Mesothelial cell of epicardium (in vitro differentiated cells): ENCODE measurements around the gene ITGA2B. TPM values are rescaled to one million over a fixed set of nuclear protein-coding genes. Genes with fewer than 3 reads are reported as not detected.

Experiments used
- DNase-seq, 2 experiments: peaks; one replicate each; pipeline ENCODE4 v3.0.0; 2021; ENCODE audit warnings: low spot score in 2 of 2; ENCODE audit not compliant: unreplicated experiment in 2 of 2
- H3K27ac Mint-ChIP-seq: 2 replicates; pipeline ENCODE4 v1.8.0; 2021; ENCODE audit warnings: mixed read lengths
- H3K27me3 Mint-ChIP-seq: 2 replicates; pipeline ENCODE4 v1.8.0; 2021; ENCODE audit warnings: low read depth, mixed read lengths
- H3K36me3 Mint-ChIP-seq: 2 replicates; pipeline ENCODE4 v1.8.0; 2021; ENCODE audit warnings: mixed read lengths
- H3K4me1 Mint-ChIP-seq: 2 replicates; pipeline ENCODE4 v1.8.0; 2021; ENCODE audit warnings: mixed read lengths
- H3K4me3 Mint-ChIP-seq: 2 replicates; pipeline ENCODE4 v1.8.0; 2021; ENCODE audit warnings: mild to moderate bottlenecking, moderate library complexity, mixed read lengths
- H3K9me3 Mint-ChIP-seq: 2 replicates; pipeline ENCODE4 v1.8.0; 2021; ENCODE audit warnings: mixed read lengths
- total RNA-seq: library from RNA; stranded (reverse); gene quantifications from 3 replicates; pipeline ENCODE4 v1.2.1, GENCODE V29; 2021
- TF ChIP-seq, protein P1 (sequence below): fragments of 200-600 bp; sonication (generic); IDR thresholded peaks from one replicate; pipeline ENCODE4 v1.5.0; 2021; ENCODE audit warnings: antibody characterized with exemption; ENCODE audit not compliant: unreplicated experiment

Gene ITGA2B
- total RNA-seq, 1 donor from 2014 or later: 15.9 TPM

DNA sequence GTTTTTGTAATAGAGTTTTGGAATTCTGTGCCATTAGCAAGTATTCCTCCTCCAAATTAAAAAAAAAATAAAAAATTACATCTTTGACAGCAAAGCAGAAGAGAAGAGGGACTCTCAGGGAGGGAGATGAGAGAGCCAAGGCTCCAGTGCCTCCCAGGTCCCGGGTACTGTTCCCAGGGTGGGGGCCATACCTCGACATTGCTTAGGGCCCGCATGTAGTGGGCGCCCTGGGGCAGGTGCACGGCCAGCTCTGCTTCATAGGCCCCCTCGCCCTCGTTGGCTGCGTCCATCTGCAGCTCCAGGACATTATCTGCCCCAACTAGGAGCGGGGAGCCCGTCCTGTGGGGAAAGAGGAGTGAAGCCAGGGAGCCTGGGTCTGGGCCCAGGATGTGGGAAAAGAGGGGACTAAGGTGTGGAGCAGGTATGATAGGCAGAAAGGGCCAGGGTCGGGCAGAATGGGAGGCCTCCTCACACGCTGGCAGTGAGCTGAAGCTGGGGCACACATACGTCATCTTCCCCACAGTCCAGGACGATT lies 11.2 kb downstream of the ITGA2B start:
- H3K4me1 Mint-ChIP-seq: peaks cover 3% of the 10 kb centered on the region
- no peak overlapping the region for H3K27ac Mint-ChIP-seq
- no peaks in the 10 kb centered on the region for H3K9me3 Mint-ChIP-seq
- TF ChIP-seq, protein P1, sequence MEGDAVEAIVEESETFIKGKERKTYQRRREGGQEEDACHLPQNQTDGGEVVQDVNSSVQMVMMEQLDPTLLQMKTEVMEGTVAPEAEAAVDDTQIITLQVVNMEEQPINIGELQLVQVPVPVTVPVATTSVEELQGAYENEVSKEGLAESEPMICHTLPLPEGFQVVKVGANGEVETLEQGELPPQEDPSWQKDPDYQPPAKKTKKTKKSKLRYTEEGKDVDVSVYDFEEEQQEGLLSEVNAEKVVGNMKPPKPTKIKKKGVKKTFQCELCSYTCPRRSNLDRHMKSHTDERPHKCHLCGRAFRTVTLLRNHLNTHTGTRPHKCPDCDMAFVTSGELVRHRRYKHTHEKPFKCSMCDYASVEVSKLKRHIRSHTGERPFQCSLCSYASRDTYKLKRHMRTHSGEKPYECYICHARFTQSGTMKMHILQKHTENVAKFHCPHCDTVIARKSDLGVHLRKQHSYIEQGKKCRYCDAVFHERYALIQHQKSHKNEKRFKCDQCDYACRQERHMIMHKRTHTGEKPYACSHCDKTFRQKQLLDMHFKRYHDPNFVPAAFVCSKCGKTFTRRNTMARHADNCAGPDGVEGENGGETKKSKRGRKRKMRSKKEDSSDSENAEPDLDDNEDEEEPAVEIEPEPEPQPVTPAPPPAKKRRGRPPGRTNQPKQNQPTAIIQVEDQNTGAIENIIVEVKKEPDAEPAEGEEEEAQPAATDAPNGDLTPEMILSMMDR: no peak
- H3K27me3 Mint-ChIP-seq: peaks cover 10% of the 10 kb centered on the region
- DNase-seq: no peak
- no peaks in the 10 kb centered on the region for H3K36me3 Mint-ChIP-seq
- H3K4me3 Mint-ChIP-seq: no peak overlapping the region

DNA sequence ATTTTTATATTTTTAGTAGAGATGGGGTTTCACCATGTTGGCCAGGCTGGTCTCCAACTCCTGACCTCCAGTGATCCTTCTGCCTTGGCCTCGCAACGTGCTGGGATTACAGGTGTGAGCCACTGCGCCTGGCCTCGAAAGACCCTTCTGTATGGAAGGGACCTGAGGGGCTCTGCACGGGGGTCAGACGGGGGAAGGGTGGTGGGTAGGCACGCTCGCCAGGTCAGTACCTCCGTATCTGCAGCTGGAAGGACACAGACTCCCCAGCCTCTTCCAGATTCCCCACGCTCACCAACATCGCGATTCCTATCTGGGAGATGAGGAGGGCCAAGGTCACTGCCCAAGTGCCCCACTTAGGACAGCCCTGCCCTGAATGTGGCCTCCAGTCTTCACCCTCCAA lies 12.7 kb downstream of the ITGA2B start:
- no peaks in the 10 kb centered on the region for H3K36me3 Mint-ChIP-seq
- H3K9me3 Mint-ChIP-seq: no peaks in the 10 kb centered on the region
- H3K4me1 Mint-ChIP-seq: peaks cover 3% of the 10 kb centered on the region
- H3K4me3 Mint-ChIP-seq: no peak overlapping the region
- TF ChIP-seq, protein P1: no peak
- no peak for DNase-seq
- H3K27me3 Mint-ChIP-seq: peaks cover 6% of the 10 kb centered on the region
- no peak overlapping the region for H3K27ac Mint-ChIP-seq

DNA sequence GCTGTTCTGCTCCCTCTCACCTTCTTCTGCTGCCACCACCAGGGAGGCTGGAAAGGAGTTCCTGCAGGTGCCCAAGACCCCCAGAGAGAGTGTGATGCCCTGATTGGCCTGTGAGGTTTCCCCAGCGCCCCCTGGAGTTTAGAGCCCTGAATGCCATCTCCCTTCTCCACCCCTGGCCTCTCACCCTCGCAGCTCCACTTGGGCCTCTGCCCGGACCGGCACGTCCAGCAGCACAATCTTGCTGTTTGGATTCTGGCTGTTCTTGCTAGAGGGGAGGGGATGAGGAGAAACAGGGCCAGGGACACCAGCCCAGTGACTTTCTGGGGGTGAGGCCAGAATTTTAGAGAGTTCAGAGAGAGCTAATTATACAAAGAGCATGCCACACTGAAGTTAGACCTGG lies 13.3 kb downstream of the ITGA2B start:
- DNase-seq: no peak
- no peaks in the 10 kb centered on the region for H3K9me3 Mint-ChIP-seq
- peaks cover 6% of the 10 kb centered on the region for H3K27me3 Mint-ChIP-seq
- TF ChIP-seq, protein P1: peak; percentile 19
- H3K4me3 Mint-ChIP-seq: no peak overlapping the region
- H3K36me3 Mint-ChIP-seq: no peaks in the 10 kb centered on the region
- H3K27ac Mint-ChIP-seq: no peak overlapping the region
- H3K4me1 Mint-ChIP-seq: peaks cover 3% of the 10 kb centered on the region

DNA sequence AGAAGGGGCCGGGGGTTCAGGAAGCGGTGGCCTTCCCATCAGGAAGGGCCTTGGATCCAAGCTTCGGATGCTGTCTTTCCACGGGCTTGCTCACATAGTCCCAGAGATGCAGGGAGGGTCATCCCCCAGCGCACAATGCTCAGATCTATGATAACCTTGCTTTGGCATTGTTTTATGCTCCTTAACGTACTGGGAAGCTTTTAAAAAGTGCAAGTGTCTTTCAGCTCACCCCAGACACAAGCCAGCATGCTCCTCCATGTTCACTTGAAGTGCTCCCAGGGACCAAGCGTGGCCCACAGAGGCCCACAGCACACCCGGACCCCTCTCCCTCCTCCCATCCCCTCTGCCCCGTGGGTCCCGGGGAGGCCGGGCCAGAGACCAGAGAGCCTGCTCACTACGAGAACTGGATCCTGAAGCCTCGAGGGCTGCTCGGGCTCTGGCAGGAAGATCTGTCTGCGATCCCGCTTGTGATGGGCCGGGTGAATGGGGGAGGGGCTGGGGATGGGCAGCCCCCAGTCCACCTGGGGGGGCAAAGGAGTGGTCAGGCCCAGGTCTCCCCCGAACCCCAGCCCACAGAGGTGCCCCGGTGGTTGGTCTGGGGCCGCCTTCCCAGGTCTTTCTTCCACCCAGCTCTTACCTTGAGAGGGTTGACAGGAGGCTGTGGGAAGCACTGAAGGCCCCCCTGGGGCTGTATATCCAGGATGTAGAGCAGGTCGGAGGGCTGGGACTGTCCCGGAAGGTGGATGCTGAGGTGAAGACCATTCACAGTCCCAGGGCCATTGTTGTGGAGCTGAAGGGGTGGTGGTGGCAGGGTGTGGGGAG lies 14.0 kb downstream of the ITGA2B start:
- no peak overlapping the region for H3K4me3 Mint-ChIP-seq
- no peaks in the 10 kb centered on the region for H3K9me3 Mint-ChIP-seq
- no peaks in the 10 kb centered on the region for H3K36me3 Mint-ChIP-seq
- no peak overlapping the region for H3K27ac Mint-ChIP-seq
- H3K27me3 Mint-ChIP-seq: peaks cover 6% of the 10 kb centered on the region
- DNase-seq: no peak
- TF ChIP-seq, protein P1: no peak
- peaks cover 3% of the 10 kb centered on the region for H3K4me1 Mint-ChIP-seq

DNA sequence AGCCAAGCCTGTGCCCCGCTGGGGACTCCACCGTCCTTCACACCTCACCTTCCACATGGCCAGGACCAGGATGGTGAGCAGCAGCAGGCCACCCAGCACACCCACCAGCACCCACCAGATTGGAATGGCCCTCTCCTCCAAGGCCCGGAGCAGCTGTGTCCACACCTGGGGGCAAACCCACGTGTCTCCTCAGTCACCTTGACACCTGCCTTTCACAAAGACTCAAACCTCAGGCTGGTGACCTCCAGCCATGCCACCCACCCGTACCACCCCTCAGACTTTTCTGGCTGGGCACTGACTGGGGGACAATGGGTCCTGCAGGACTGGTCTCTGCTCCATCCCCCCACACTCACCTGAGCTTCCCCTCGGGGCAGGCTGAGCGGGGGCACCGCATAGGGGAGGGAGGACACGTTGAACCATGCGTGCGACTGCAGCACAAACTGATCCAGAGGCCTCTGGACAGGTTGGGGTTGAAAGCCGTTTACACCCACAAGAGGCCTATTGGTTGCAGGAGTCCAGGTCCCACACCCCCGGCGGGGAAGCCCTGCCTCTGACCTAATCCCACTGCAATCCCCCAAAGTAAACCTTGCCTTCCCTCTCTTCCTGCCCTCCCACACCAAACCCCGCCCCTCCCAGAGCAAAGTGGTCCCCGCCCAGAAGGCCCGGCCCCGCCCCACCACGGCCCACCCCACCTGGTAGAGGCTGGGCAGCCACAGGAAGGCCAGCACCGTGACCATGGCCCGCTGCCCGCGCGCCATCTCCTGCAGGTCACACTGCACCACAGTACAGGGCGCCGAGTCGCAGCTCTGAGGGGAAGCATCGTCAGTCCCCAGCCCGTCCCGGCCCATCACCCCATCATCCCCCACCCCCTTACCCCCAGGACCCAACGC lies 14.9 kb downstream of the ITGA2B start:
- Mint-ChIP-seq H3K4me1 (peaks cover 3% of the 10 kb centered on the region), H3K27ac (no peak overlapping the region), H3K27me3 (peaks cover 6% of the 10 kb centered on the region), H3K4me3 (no peak overlapping the region), H3K9me3 (no peaks in the 10 kb centered on the region), H3K36me3 (no peaks in the 10 kb centered on the region)
- TF ChIP-seq, protein P1: no peak
- no peak for DNase-seq
